Memory B cell (primary cell): ENCODE results near the gene HTRA1.

Source experiments
- ATAC-seq: fragments of 150-1000 bp; cut with Tn5 transposase; 2 replicates; pipeline ENCODE4 v1.10.0; 2021; ENCODE audit warnings: low read depth, mild to moderate bottlenecking, moderate library complexity
- DNase-seq, 2 donors: peaks; one replicate each; pipeline ENCODE4 v3.0.0; 2022; ENCODE audit warnings: low spot score in 2 of 2
- H3K27ac Mint-ChIP-seq: one replicate; pipeline ENCODE4 v1.8.0; 2022; ENCODE audit warnings: mild to moderate bottlenecking, moderate library complexity, mixed read lengths
- H3K27me3 Mint-ChIP-seq: one replicate; pipeline ENCODE4 v1.8.0; 2022; ENCODE audit warnings: mixed read lengths
- H3K36me3 Mint-ChIP-seq: one replicate; pipeline ENCODE4 v1.8.0; 2022; ENCODE audit warnings: mild to moderate bottlenecking, mixed read lengths
- H3K4me1 Mint-ChIP-seq: one replicate; pipeline ENCODE4 v1.8.0; 2022; ENCODE audit warnings: mixed read lengths
- H3K4me3 Mint-ChIP-seq: one replicate; pipeline ENCODE4 v1.8.0; 2022; ENCODE audit warnings: mild to moderate bottlenecking, moderate library complexity, mixed read lengths
- H3K9me3 Mint-ChIP-seq: one replicate; pipeline ENCODE4 v1.8.0; 2022; ENCODE audit warnings: mixed read lengths

The HTRA1 gene

GRCh38 chr10:122445469-122445868 is 15.9 kb upstream of the HTRA1 start:
- Mint-ChIP-seq H3K9me3 (peaks cover under 1% of the 10 kb centered on the region), H3K36me3 (no peaks in the 10 kb centered on the region), H3K27ac (no peak overlapping the region), H3K4me1 (no peaks in the 10 kb centered on the region), H3K27me3 (peaks cover 4% of the 10 kb centered on the region), H3K4me3 (no peak overlapping the region)
- no peak for ATAC-seq
- no peak for DNase-seq

- no peak for ATAC-seq
- Mint-ChIP-seq H3K36me3 (no peaks in the 10 kb centered on the region), H3K27me3 (peaks cover 7% of the 10 kb centered on the region), H3K27ac (no peak overlapping the region), H3K4me3 (no peak overlapping the region), H3K9me3 (no peaks in the 10 kb centered on the region), H3K4me1 (no peaks in the 10 kb centered on the region)
- DNase-seq = no peak
Measured at GRCh38 chr10:122445904-122446303, 15.4 kb upstream of the HTRA1 start.

- Mint-ChIP-seq H3K9me3 (no peaks in the 10 kb centered on the region), H3K4me1 (no peaks in the 10 kb centered on the region), H3K27ac (no peak overlapping the region), H3K27me3 (peaks cover 7% of the 10 kb centered on the region), H3K36me3 (no peaks in the 10 kb centered on the region), H3K4me3 (no peak overlapping the region)
- no peak for DNase-seq
- ATAC-seq = no peak
Measured at GRCh38 chr10:122446668-122447423, 14.5 kb upstream of the HTRA1 start.

- no peak overlapping the region for H3K4me3 Mint-ChIP-seq
- no peak for DNase-seq
Measured at GRCh38 chr10:122448600-122448999, 12.8 kb upstream of the HTRA1 start.

GRCh38 chr10:122449153-122449552 is 12.2 kb upstream of the HTRA1 start:
- Mint-ChIP-seq H3K9me3 (no peaks in the 10 kb centered on the region), H3K36me3 (no peaks in the 10 kb centered on the region)

More at GRCh38 chr10:122448600-122448999, 12.8 kb upstream of the HTRA1 start:
- Mint-ChIP-seq H3K4me1 (no peaks in the 10 kb centered on the region), H3K27ac (no peak overlapping the region), H3K9me3 (no peaks in the 10 kb centered on the region), H3K27me3 (peaks cover 9% of the 10 kb centered on the region), H3K36me3 (no peaks in the 10 kb centered on the region)
- no peak for ATAC-seq

GRCh38 chr10:122450353-122450990 is 10.9 kb upstream of the HTRA1 start:
- no peak overlapping the region for H3K27ac Mint-ChIP-seq

More at GRCh38 chr10:122449153-122449552, 12.2 kb upstream of the HTRA1 start:
- peaks cover 9% of the 10 kb centered on the region for H3K27me3 Mint-ChIP-seq
- no peak overlapping the region for H3K4me3 Mint-ChIP-seq
- DNase-seq = no peak
- H3K27ac Mint-ChIP-seq = no peak overlapping the region
- ATAC-seq = no peak
- no peaks in the 10 kb centered on the region for H3K4me1 Mint-ChIP-seq

GRCh38 chr10:122454071-122454470 is 7.3 kb upstream of the HTRA1 start:
- H3K4me3 Mint-ChIP-seq = no peak overlapping the region
- H3K9me3 Mint-ChIP-seq = no peaks in the 10 kb centered on the region
- H3K4me1 Mint-ChIP-seq = no peaks in the 10 kb centered on the region
- H3K27me3 Mint-ChIP-seq = peaks cover 12% of the 10 kb centered on the region
- ATAC-seq (no peak), DNase-seq (no peak)
- H3K36me3 Mint-ChIP-seq = no peaks in the 10 kb centered on the region
- no peak overlapping the region for H3K27ac Mint-ChIP-seq

More at GRCh38 chr10:122450353-122450990, 10.9 kb upstream of the HTRA1 start:
- H3K36me3 Mint-ChIP-seq = no peaks in the 10 kb centered on the region
- no peaks in the 10 kb centered on the region for H3K4me1 Mint-ChIP-seq
- peaks cover 7% of the 10 kb centered on the region for H3K27me3 Mint-ChIP-seq
- ATAC-seq (no peak), DNase-seq (no peak)
- no peak overlapping the region for H3K4me3 Mint-ChIP-seq
- no peaks in the 10 kb centered on the region for H3K9me3 Mint-ChIP-seq

GRCh38 chr10:122454603-122455080 is 6.7 kb upstream of the HTRA1 start, which contains the start of gene ARMS2:
TSS of gene ARMS2 (plus strand) at chr10:122454653. CDS start at chr10:122454728, 75 bp downstream.
- Mint-ChIP-seq H3K9me3 (no peaks in the 10 kb centered on the region), H3K27ac (no peak within 1 kb of the TSS), H3K36me3 (no peaks in the 10 kb centered on the region), H3K4me1 (no peaks in the 10 kb centered on the region), H3K27me3 (peaks cover 10% of the 10 kb centered on the region), H3K4me3 (no peak within 1 kb of the TSS)
- DNase-seq = no peak
- no peak for ATAC-seq

GRCh38 chr10:122455376-122456079 is 5.8 kb upstream of the HTRA1 start:
- H3K27ac Mint-ChIP-seq = no peak overlapping the region
- H3K27me3 Mint-ChIP-seq = peaks cover 10% of the 10 kb centered on the region
- H3K36me3 Mint-ChIP-seq = no peaks in the 10 kb centered on the region
- no peaks in the 10 kb centered on the region for H3K4me1 Mint-ChIP-seq
- ATAC-seq = no peak
- no peak overlapping the region for H3K4me3 Mint-ChIP-seq
- H3K9me3 Mint-ChIP-seq = no peaks in the 10 kb centered on the region
- DNase-seq = no peak

GRCh38 chr10:122457934-122458333 is 3.4 kb upstream of the HTRA1 start:
- Mint-ChIP-seq H3K27me3 (peaks cover 12% of the 10 kb centered on the region), H3K4me1 (peaks cover 3% of the 10 kb centered on the region)
- no peak for ATAC-seq

GRCh38 chr10:122458693-122459092 is 2.7 kb upstream of the HTRA1 start:
- no peaks in the 10 kb centered on the region for H3K9me3 Mint-ChIP-seq
- no peaks in the 10 kb centered on the region for H3K36me3 Mint-ChIP-seq
- no peak for ATAC-seq
- H3K4me1 Mint-ChIP-seq = peaks cover 3% of the 10 kb centered on the region
- H3K27me3 Mint-ChIP-seq = peaks cover 15% of the 10 kb centered on the region
- no peak overlapping the region for H3K27ac Mint-ChIP-seq
- DNase-seq = no peak
- no peak overlapping the region for H3K4me3 Mint-ChIP-seq

More at GRCh38 chr10:122457934-122458333, 3.4 kb upstream of the HTRA1 start:
- DNase-seq = no peak
- no peak overlapping the region for H3K27ac Mint-ChIP-seq
- no peaks in the 10 kb centered on the region for H3K36me3 Mint-ChIP-seq
- no peak overlapping the region for H3K4me3 Mint-ChIP-seq
- H3K9me3 Mint-ChIP-seq = no peaks in the 10 kb centered on the region

GRCh38 chr10:122459561-122460273 is 1.6 kb upstream of the HTRA1 start:
- no peak overlapping the region for H3K4me3 Mint-ChIP-seq
- ATAC-seq (no peak), DNase-seq (no peak)
- no peaks in the 10 kb centered on the region for H3K9me3 Mint-ChIP-seq
- peaks cover 16% of the 10 kb centered on the region for H3K27me3 Mint-ChIP-seq
- no peak overlapping the region for H3K27ac Mint-ChIP-seq
- peaks cover 3% of the 10 kb centered on the region for H3K4me1 Mint-ChIP-seq
- H3K36me3 Mint-ChIP-seq = no peaks in the 10 kb centered on the region

GRCh38 chr10:122460891-122461293 is 461 bp upstream of the HTRA1 start:
- ATAC-seq (no peak), DNase-seq (no peak)
- Mint-ChIP-seq H3K27ac (no peak overlapping the region), H3K4me1 (peaks cover 3% of the 10 kb centered on the region), H3K36me3 (no peaks in the 10 kb centered on the region), H3K9me3 (no peaks in the 10 kb centered on the region), H3K27me3 (peaks cover 16% of the 10 kb centered on the region), H3K4me3 (no peak overlapping the region)
